HG02759 (cell line): ENCODE results near the gene GABRB2.
"Not testable (repeated sequence)": the region's sequence is repeated elsewhere in the genome, so short reads cannot be mapped to it uniquely, and the experiment has no call there.

ENCODE experiments used
- ATAC-seq: cut with Tn5 transposase; IDR thresholded peaks from one replicate; pipeline ENCODE4 v1.9.1; 2021; ENCODE audit warnings: mild to moderate bottlenecking, moderate library complexity; ENCODE audit not compliant: unreplicated experiment

Gene GABRB2

DNA sequence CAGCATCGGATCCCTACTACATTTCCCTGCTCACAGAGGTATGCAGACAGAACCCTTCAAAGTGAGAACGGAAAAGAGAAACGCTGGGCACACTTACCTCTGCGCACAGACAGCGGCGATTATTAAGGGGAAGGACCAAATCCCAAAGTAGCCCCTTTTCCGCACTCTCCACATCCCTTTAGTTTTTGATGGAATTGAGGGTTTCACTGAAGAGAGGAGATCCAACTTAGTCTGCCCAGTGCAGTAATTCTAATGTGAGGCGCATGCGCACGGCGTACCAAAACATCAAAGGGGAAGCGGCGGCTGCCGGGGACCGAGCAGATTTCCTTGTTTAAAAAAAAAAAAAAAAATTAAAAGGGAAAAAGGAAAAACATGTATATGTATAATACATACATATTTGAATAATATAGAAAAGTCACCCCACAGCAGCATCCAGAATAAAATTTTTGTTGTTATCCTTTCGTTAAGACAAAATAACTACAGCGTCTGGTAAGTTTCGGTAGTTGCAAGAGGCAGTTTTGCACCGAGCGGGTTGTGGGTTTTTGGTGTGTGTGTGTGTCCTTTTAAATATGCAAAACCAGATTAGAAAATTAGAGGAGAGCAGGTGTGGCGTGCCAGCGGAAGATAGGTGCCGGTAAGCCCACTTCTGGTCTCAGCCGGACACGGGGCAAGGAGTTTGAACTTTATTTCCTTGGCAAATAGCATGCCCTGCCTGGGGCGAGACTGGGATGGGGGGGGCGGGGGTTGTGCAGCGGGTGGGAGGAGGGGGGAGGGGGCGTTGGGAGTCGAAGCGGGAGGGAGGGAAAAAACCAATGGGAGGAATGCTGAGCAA, at the start of gene GABRB2:
Gene GABRB2, minus strand, starts transcription at position 256 of the 832 bp plus-strand sequence. Its CDS starts 82 bp downstream, at position 174.
- ATAC-seq = peak; percentile 75

DNA sequence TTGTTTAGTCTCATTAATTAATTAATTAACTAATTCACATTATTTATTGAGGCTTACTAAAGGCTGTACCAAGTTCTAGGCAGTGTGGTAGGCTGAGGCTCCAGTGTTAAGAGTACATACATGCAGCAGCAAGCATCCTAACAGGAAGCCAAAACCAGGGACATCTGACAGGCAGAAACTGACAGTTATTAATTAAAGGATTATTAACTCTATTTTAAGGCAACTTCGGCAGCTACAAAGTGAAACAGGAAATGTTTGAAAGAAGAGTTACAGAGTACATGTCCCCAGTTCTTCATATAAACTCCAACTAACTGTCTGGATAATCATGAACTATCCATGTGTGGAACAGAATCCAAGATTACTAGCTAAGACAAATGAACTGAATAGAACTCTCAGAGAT, 39.3 kb upstream of the GABRB2 start:
- no peak for ATAC-seq

DNA sequence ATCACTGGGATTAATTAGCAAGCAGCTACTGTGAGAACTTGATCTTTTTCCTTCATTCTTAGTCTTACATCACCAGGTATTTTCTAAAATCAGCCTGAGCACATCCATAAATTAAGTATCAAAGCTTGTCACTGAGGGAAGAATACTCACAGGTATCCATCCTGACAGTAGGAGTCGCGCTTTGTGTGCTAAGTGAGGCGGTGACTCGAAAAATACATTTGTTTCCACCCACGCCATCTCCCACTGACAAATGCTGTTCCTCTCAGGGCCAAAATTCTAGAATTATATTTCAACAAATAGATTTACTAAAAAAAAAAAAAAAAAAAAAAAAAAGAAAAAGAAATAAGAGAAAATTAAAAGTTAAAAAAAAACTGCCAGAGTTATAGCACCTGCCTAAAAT, 34.1 kb upstream of the GABRB2 start:
- ATAC-seq = no peak

- no peak for ATAC-seq
Observed at GRCh38 chr5:161572914-161573313, 26.4 kb upstream of the GABRB2 start.

GRCh38 chr5:161566081-161566480, 19.6 kb upstream of the GABRB2 start:
- no peak for ATAC-seq

DNA sequence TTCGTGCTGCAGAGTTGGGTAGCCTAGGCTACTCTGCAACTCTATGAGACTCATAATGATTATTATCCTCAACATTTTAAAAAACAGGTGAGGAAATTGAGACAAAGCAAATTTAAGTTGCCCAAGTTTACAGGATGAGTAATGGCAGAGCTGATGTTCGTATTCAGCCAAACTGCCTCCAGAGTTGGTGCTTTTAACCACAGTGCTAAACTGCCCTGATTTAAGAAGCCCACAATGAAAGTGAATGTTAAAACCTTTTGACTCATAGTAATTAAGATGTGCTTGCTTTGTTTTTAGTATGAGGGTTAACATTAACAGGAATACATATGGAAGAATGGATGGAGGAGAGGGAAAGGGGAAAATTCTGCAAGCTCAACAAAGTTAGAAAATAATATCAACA, 15.9 kb upstream of the GABRB2 start:
- no peak for ATAC-seq

DNA sequence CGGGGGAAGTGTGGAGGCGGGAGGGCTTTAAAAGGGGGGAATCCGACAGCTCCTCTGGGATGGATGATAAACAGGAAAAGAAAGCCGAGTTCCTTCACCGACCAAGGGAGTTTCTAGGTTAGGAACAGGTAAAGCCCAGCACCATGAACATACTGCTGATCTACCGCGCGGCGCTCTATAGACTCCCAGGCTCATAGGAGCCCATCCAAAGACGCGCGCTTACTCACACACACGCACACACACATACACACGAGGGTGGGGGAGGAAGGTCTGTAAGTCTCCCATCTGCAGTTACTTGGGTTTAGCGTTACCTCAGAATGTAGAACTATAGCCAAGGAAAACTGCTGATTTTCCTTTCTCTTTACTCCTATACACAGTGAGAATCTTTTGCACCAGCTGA, 2.6 kb upstream of the GABRB2 start:
- ATAC-seq = no peak

GRCh38 chr5:161548487-161549094, 2.1 kb upstream of the GABRB2 start:
- ATAC-seq = no peak

GRCh38 chr5:161547738-161548486, 1.4 kb upstream of the GABRB2 start:
- peak; percentile 29 for ATAC-seq

GRCh38 chr5:161547406-161547737, 847 bp upstream of the GABRB2 start:
- no peak for ATAC-seq

DNA sequence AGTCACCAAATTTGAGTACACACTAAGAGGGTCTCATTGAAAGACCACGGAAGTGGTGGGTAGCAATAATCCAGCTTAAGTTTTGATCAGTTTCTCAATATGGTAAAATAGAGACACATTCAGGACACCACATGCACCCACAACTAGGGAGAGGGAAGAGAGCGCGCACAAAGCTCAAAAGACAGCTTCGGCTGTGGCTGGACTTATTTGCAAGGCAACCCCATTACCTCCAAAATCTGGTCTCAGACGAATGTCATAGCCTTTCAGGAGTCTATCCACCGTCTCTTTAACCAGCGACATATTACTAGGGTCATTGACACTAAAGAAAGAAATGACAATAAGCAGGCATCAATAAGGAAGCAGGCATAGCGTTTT, 443 bp downstream of the GABRB2 start:
- no peak for ATAC-seq

DNA sequence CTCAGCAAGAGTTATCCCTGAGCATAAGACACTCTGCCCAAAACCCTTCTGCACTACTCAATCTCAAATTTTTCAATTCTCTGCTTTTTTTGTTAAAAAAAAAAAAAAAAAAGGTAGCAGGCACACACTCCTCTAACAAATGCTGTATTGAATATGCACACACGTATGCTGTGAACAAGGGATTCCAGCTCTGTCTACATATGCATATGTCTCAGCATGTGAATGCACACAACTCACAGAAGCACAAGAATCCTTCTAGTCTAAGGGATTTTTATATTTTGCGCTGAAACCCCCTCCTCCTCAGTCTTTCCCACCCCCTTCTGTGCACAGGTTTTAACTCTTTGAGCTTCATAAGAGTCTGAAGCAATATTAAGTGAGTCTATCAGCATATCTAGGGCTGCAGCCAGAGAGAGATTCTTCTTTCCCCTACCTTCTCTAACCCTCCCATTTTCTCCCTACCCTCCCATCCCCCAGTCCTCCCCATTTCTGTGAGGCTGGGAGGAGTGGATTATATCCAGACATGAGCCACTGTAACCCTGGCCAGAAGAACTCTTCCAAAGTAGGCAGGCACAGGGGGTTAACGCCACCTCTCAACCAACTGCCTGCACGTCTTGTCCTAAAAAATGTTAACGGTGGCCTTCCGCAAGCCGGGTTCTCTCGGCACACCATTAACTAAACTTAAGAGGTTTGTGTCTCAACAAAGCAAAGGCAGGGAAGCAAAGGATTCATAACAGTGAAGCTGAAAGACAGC, 1.0 kb downstream of the GABRB2 start:
- ATAC-seq = no peak

- ATAC-seq = peak; percentile 52
Observed at GRCh38 chr5:161544350-161544765, 2.2 kb downstream of the GABRB2 start.

DNA sequence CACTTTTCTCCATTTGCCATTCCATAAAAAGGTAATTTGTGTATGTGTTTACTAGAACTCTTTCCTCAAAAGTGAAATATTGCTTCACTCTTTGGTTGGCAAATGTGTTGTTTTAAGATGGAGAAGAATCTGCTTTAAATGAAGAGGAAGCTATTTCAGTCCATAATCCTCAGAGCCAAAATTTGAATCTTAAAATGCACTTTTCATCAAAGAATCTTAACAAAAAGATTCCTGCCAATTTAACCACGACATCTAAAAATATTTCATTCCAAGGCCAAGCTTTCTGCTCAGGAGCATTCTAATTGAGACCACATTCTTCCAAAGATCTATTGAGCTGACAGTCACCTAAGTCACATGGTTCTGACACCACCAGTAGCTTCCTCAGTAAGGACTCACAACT, 7.5 kb downstream of the GABRB2 start:
- no peak for ATAC-seq

DNA sequence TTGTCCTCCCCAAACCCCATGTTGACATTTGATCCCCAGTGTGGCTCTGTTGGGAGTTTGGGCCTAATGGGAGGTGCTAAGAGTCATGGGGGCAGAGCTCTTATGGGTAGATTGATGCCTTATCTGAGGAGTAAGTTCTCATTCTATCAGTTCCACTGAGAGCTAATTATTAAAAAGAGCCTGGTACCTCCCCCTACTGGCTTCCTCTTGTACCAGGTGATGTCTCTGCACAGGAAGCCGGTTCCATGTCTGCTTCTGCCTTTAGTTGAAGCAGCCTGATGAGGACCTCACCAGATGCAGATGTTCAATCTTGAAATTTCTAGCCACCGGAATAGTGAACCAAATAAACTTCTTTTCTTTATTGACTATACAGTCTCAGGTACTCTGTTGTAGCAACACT, 10.8 kb downstream of the GABRB2 start:
- ATAC-seq = peak; percentile 79

DNA sequence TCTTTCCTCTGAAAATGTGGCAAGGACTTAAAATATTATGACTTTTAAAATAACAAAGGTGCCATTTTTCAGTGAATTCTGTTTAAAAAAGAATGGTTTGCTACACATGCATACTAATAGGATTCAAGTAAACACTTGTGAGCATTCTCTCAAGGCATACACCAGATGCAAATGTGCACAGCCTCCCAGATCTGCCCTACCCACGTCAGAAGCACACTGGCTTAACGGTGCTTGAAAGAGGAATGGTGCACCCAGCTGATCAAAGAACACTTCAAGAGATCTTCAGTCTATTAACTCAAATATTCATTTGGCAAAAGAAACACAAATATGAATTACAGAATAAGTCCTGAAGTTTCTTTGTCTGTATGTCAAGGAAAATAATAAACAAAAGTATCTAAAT, 15.8 kb downstream of the GABRB2 start:
- no peak for ATAC-seq

DNA sequence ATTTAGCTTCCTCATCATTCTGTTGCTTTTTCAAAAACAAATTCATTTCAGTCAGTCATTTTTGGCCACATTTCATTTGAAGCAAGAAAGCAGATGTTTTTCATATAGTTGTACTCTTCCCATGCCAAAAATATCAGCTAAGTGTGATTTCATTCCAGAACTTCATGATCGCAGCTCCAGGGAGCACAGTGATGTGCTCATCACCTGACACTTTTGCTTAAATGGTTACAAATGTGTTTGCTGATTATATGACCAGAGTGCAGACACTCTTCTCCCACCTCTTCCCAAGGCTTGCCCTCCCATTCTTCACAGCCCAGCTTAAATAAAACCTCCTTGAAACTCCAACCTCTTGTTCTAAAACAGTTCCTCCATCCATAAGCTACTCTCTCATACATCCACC, 32.6 kb downstream of the GABRB2 start:
- ATAC-seq = no peak

DNA sequence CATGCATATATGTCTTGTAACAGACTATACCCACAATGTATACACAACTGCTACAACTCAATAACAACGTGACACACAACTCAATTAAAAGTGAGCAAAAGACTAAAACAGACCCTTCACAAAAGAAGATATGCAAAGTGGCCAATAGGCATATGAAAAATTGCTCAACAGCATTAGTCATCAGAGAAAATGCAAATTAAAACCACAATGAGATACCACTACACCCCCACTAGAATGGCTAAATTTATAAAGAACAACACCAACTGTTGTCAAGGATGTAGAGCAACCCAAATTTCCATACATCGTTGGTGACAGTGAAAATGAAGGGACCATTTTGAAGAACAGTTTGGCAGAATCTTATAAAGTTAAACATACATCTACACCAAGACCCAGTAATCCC, 38.9 kb downstream of the GABRB2 start:
- peak; percentile 75 for ATAC-seq

DNA sequence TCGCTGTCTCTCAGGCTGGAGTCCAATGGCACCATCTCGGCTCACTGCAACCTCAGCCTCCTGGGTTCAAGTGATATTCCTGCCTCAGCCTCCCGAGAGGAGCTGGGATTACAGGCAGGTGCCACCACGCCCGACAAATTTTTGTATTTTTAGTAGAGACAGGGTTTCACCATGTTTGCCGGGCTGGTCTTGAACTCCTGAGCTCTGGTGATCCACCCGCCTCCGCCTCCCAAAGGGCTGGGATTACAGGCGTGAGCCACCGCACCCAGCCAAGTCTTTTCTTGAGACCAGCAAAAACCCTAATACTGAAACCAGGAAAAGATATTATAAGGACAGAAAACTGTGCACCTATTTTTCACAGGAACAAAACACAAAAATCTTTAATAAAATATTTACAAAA, 41.4 kb downstream of the GABRB2 start:
- not testable (repeated sequence) for ATAC-seq

GRCh38 chr5:161498531-161498930, 48.0 kb downstream of the GABRB2 start:
- no peak for ATAC-seq

- ATAC-seq = no peak
Observed at GRCh38 chr5:161483721-161484120, 62.8 kb downstream of the GABRB2 start.
